Uterus (tissue), 4 donors: ENCODE results near the gene FGF3. TPM values are rescaled to one million over a fixed set of nuclear protein-coding genes. Genes with fewer than 3 reads are reported as not detected.

Source experiments
- DNase-seq, 2 donors: peaks; one replicate each; pipeline ENCODE4 v3.0.0-alpha.2; 2019 to 2020
- H3K27ac ChIP-seq, 2 donors: fragments of 200-600 bp; sonication (generic); 1 replicate in 1 of 2; 2 replicates in 1 of 2; pipeline ENCODE4 v1.5.1; 2016 to 2018
- H3K27me3 ChIP-seq, 2 donors: fragments of 200-600 bp; sonication (generic); one replicate each; pipeline ENCODE4 v1.5.1; 2018 to 2019; ENCODE audit warnings: control low read depth in 1 of 2
- H3K36me3 ChIP-seq, 2 donors: fragments of 200-600 bp; sonication (generic); one replicate each; pipeline ENCODE4 v1.5.1; 2019; ENCODE audit warnings: control low read depth in 1 of 2
- H3K4me1 ChIP-seq, 2 donors: fragments of 200-600 bp; sonication (generic); one replicate each; pipeline ENCODE4 v1.5.1; 2018 to 2019; ENCODE audit warnings: control low read depth in 1 of 2
- H3K4me3 ChIP-seq, 2 donors: fragments of 200-600 bp; sonication (generic); 1 replicate in 1 of 2; 2 replicates in 1 of 2; pipeline ENCODE4 v1.5.1; 2018 to 2019; ENCODE audit warnings: mild to moderate bottlenecking in 1 of 2
- H3K9me3 ChIP-seq, 2 donors: fragments of 200-600 bp; sonication (generic); one replicate each; pipeline ENCODE4 v1.5.1; 2019; ENCODE audit warnings: control low read depth in 1 of 2
- POLR2A ChIP-seq, 2 donors: fragments of 450-650 bp; IDR thresholded peaks; one replicate each; pipeline ENCODE4 v1.6.1; 2016; ENCODE audit warnings: antibody characterized with exemption in 2 of 2, mild to moderate bottlenecking in 1 of 2, moderate library complexity in 1 of 2
- intact Hi-C: fragments of 100-400 bp; cut with DNase I; formaldehyde crosslinking; loops from one replicate; pipeline ENCODE4 v1.15.1; 2023; ENCODE audit warnings: low total_unique reads
- total RNA-seq, 4 donors: library from RNA; depleted of rRNA in 3 of 4; stranded (reverse); fragments of >200 nt in 3 of 4; gene quantifications; one replicate each; pipeline versions ENCODE4 v1.1.0 to v1.2.4, GENCODE V29; 2014 to 2023
- TF ChIP-seq, protein P1 (sequence below), 4 experiments: fragments of 200-600 bp in 2 of 4; fragments of 450-650 bp in 2 of 4; sonication (generic) in 2 of 4; IDR thresholded peaks; one replicate each; pipeline ENCODE4 v1.5.1; 2016 to 2019; ENCODE audit warnings: antibody characterized with exemption in 4 of 4, mild to moderate bottlenecking in 2 of 4, moderate library complexity in 1 of 4
- donor health status: DM: yes; HTN: yes; CAD: no.

The FGF3 gene
- total RNA-seq, 4 donors from 2014 or later: not detected

- Histone ChIP-seq H3K27ac (no peak overlapping the region), H3K36me3 (no peaks in the 10 kb centered on the region), H3K9me3 (no peaks in the 10 kb centered on the region), H3K4me3 (no peak overlapping the region), H3K4me1 (no peaks in the 10 kb centered on the region), H3K27me3 (peaks cover 0 to 4% of the 10 kb centered on the region in 2 donors)
- intact Hi-C loops: no loop called here
- TF ChIP-seq, protein P1, sequence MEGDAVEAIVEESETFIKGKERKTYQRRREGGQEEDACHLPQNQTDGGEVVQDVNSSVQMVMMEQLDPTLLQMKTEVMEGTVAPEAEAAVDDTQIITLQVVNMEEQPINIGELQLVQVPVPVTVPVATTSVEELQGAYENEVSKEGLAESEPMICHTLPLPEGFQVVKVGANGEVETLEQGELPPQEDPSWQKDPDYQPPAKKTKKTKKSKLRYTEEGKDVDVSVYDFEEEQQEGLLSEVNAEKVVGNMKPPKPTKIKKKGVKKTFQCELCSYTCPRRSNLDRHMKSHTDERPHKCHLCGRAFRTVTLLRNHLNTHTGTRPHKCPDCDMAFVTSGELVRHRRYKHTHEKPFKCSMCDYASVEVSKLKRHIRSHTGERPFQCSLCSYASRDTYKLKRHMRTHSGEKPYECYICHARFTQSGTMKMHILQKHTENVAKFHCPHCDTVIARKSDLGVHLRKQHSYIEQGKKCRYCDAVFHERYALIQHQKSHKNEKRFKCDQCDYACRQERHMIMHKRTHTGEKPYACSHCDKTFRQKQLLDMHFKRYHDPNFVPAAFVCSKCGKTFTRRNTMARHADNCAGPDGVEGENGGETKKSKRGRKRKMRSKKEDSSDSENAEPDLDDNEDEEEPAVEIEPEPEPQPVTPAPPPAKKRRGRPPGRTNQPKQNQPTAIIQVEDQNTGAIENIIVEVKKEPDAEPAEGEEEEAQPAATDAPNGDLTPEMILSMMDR (IDR thresholded peaks at IDR 0.05): no peak
- no peak for TF ChIP-seq POLR2A (IDR thresholded peaks at IDR 0.05)
- no peak for DNase-seq
Observed at GRCh38 chr11:69814411-69814810, 4.8 kb downstream of the FGF3 start.

- H3K4me1 ChIP-seq: no peaks in the 10 kb centered on the region
- no peak overlapping the region for H3K27ac ChIP-seq
- intact Hi-C loops: no loop called here
- H3K27me3 ChIP-seq: peaks cover 0 to 4% of the 10 kb centered on the region in 2 donors
- H3K36me3 ChIP-seq: no peaks in the 10 kb centered on the region
- no peak for TF ChIP-seq POLR2A (IDR thresholded peaks at IDR 0.05)
- TF ChIP-seq, protein P1 (IDR thresholded peaks at IDR 0.05): no peak
- no peaks in the 10 kb centered on the region for H3K9me3 ChIP-seq
- DNase-seq: no peak
- H3K4me3 ChIP-seq: no peak overlapping the region
Observed at GRCh38 chr11:69813839-69814238, 5.4 kb downstream of the FGF3 start.

- H3K4me1 ChIP-seq: no peaks in the 10 kb centered on the region
- no peak for DNase-seq
- H3K36me3 ChIP-seq: no peaks in the 10 kb centered on the region
- H3K9me3 ChIP-seq: no peaks in the 10 kb centered on the region
- H3K4me3 ChIP-seq: no peak overlapping the region
- H3K27ac ChIP-seq: no peak overlapping the region
- peaks cover 0 to 4% of the 10 kb centered on the region in 2 donors for H3K27me3 ChIP-seq
- TF ChIP-seq, protein P1 (IDR thresholded peaks at IDR 0.05): no peak
- TF ChIP-seq POLR2A (IDR thresholded peaks at IDR 0.05): no peak
- intact Hi-C loops: no loop called here
Observed at GRCh38 chr11:69812946-69813345, 6.3 kb downstream of the FGF3 start.

GRCh38 chr11:69812256-69812655 is 7.0 kb downstream of the FGF3 start:
- Histone ChIP-seq H3K4me3 (no peak overlapping the region), H3K36me3 (no peaks in the 10 kb centered on the region), H3K27ac (no peak overlapping the region), H3K9me3 (no peaks in the 10 kb centered on the region), H3K27me3 (peaks cover 0 to under 1% of the 10 kb centered on the region in 2 donors), H3K4me1 (no peaks in the 10 kb centered on the region)
- no peak for TF ChIP-seq POLR2A (IDR thresholded peaks at IDR 0.05)
- TF ChIP-seq, protein P1 (IDR thresholded peaks at IDR 0.05): no peak
- intact Hi-C loops: no loop called here
- no peak for DNase-seq

DNA sequence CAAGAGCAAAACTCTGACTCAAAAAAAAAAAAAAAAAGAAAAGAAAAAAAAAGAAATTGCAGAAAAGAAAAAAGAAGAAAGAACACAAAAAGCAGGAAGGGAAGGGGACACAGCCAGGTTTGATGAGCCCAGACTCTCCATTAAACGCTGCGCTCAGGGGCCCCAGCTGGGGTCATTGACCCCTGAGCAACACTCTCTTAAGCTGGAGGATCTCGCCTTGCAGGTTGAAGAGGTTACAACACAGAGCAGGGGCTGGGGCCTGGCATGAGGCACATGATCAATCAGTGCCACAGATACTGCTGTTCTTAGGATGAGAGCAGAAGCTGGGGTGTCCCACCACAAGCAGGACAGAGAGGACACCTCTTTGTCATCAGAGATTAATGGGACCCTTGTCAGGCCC is 7.8 kb downstream of the FGF3 start:
- H3K9me3 ChIP-seq: no peaks in the 10 kb centered on the region
- no peak overlapping the region for H3K4me3 ChIP-seq
- H3K27me3 ChIP-seq: no peaks in the 10 kb centered on the region
- no peaks in the 10 kb centered on the region for H3K36me3 ChIP-seq
- TF ChIP-seq POLR2A (IDR thresholded peaks at IDR 0.05): no peak
- TF ChIP-seq, protein P1 (IDR thresholded peaks at IDR 0.05): no peak
- H3K4me1 ChIP-seq: no peaks in the 10 kb centered on the region
- H3K27ac ChIP-seq: no peak overlapping the region
- DNase-seq: no peak
- intact Hi-C loops: no loop called here
